DMS153 (cell line): ENCODE results near the gene MYRF.

ENCODE experiments used
- DNase-seq: peaks from one replicate; lab custom pipeline; 2025; lab: John Stamatoyannopoulos, UW

MYRF gene

GRCh38 chr11:61739413-61739812 is 13.0 kb upstream of the MYRF start:
- DNase-seq, result no peak

- DNase-seq, result no peak
These were observed 12.5 kb upstream of the MYRF start for GRCh38 chr11:61739966-61740365.

GRCh38 chr11:61742391-61742790 is 10.0 kb upstream of the MYRF start:
- no peak for DNase-seq

GRCh38 chr11:61743486-61744095 is 8.8 kb upstream of the MYRF start:
- DNase-seq, result no peak

- DNase-seq, result no peak
These were observed 8.3 kb upstream of the MYRF start for GRCh38 chr11:61744181-61744580.

DNA sequence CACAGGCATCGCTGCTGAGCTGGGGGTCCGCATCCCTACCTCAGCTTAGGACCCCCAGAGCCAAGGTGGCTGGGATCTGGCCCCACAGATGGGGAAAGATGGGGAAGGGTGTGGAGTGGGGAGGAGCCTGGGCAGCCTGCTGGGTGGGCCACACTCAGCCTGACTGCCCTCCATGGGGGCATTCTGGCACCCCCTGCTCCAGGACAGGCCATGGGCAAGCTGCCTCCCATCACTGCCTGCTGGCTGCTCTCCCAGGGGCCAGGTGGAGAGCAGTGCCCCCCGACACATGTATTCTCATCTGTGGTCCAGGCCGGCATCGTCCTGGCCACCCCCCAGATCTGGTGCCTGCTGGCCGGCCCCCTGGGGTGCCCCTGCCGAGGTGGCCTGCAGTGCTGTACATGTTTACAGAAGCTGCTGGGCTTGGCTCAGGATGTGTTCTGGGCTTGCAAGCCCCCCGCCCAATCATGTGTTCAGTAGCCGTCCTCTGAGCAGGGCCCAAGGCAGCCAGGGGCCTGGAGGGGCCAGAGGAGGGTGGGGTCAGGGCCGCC is 7.8 kb upstream of the MYRF start:
- DNase-seq, result no peak

- no peak for DNase-seq
These were observed 6.5 kb upstream of the MYRF start for GRCh38 chr11:61745781-61746441.

DNA sequence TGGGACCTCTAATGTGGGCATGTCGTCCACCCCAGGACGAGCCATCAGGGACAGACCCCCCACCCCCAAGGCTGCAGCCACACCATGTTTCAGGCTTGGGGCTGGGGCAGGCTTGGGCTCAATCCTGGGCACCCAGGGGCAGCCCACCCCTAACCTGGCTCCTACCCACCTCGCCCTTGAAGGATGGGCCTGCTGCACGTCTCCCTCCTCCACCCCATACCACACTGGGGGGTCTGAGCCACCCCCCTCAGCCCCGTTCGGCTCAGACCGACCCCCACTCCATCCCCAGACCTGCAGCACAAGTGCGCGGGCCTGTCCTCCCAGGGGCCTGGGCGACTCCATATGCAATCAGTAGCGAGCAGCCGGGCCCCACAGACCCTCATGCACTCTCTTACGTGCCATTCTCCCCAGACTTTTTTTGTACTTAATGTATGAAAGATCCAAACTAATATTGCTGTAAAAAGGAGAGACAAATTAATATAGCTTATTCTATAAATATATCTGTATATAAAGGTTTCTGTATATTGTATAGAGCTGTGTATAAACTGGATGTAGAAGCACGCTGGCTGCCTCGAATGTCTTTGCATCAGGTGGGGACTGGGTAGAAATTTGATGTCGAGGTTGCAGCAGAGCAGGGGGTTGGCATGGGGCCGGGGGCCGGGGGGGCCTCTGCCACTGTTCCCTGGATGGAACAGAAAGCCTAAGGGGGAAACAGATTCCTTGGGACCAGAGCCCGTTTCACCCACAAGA is 5.8 kb upstream of the MYRF start:
- no peak for DNase-seq

DNA sequence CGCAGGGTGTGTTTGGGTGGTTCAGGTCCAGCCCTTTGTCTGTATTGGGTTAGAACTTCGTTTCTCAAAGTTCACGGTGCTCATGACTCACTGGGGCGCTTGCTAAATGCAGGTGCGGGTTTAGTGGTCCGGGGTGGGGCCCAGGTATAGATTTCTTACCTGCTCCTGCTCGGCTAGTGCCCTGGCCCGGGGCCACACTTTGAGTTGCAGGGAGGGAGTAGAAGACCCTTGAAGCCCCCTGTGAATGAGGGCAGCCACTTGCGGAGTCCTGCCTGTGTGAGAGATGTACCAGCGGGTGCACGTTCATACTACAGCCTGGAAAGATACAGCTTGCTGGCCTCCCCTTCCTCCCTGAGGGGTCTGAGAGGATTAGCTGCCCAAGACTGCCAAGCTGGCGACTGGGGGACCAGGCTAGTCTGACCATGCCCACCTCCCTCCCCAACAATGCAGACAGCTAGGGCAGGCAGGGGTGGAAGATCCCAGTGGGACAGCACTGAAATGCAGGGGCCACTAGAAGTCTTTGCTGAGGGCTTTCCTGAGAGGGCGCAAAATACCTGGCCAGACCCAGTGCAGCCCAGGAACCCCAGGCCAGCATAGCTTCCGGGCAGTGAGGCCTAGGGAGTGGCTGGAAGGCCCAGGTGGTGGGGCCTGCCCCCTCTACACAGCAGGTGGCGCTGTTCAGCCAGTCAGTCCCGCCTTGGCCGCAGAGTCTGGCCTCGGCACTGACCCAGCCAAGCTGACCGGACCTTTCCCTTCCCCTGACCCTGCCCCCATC is 5.1 kb upstream of the MYRF start:
- DNase-seq, result peak; percentile 21

DNA sequence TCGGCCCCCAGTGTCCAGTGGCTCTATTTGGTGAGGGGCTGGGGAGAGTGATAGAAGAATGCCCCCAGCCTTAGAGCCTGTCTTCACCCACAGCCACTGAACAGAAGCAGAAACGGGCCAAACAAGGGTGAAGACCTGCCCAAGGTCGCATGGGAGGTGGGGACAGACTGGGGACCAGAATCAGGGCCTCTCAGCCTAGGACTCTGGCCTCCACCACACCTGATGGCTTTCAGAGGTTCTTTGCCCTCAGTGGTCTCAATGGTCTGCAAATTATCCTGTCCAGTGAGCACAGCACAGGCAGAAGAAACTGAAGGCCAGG is 4.5 kb upstream of the MYRF start:
- no peak for DNase-seq

DNA sequence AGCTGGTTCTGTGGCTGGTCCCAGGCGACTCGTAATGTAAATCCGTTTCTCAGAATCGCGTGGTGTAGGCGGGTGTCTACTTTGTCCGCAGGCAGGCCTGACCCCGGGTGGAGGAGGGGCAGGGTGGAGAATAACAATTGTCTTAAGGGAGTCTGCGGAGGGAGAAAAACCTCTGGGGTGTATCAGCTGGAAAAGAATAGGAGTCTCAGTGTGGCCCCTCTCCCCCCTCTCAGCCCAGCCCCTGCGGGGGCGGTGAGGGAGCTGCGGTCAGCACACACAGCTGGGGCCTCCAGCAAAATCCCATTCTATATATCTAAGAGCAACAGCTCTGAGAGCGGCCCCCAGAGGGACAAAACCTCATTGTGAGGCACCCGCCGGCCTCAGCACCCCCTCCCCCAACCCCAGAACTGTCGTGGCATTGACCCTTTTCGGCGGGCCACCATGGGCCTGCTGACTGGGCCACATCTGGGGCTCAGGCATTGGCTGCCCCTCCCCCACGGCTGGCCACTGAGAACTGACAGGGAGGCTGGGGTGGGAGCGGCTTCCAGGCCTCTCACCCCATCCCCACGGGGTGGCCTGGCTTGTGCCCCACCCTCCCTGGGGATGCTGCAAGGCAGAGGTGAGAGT is 2.7 kb upstream of the MYRF start:
- DNase-seq, result no peak

DNA sequence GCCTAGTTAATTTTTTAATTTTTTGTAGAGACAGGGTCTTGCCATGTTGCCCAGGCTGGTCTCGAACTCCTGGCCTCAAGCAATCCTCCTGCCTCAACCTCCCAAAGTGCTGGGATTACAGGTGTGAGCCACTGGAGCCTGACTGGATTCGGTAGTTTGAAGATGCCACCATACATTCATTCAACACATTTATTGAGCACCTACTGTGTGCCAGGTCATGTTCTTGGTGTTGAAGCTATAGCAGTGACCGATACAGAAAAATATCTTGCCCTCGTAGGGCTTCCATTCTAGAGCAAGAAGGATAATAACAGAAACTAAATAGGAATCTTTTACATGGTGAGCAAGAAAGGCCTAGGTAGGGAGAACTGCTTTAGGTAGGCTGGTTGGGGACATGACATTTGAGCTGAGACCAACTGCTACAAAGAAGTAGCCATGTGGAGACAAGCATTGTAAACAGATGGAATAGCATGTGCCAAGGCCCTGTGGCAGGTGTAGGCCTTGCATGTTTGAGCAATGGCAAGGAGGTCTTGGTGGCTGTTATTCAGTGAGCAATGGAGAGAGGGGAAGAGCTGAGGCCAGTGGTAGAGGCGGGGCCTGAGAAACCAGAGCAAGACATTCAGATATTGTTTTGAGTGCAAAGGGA is 1.7 kb upstream of the MYRF start:
- no peak for DNase-seq

DNA sequence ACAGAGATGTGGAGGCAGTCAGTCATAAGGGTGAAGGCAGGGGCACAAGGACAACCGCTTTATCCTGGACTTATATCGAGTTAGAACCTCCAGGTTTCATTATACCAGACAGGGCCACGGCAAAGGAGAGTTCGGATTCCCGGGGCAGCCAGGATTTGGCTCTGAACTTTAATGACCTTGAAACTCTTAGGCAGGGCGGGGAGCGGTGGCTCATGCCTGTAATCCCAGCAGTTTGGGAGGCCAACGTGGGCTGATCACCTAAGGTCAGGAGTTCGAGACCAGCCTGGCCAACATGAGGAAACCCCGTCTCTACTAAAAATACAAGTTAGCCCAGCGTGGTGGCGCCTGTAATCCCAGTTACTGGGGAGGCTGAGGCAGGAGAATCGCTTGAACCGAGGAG is 1.1 kb upstream of the MYRF start:
- no peak for DNase-seq

- no peak for DNase-seq
These were observed 587 bp downstream of the MYRF start for GRCh38 chr11:61752925-61753521.

- no peak for DNase-seq
These were observed 1.2 kb downstream of the MYRF start for GRCh38 chr11:61753672-61754071.

GRCh38 chr11:61754534-61755482 is 2.4 kb downstream of the MYRF start:
- DNase-seq, result no peak

GRCh38 chr11:61756147-61756451 is 3.7 kb downstream of the MYRF start:
- DNase-seq, result no peak

DNA sequence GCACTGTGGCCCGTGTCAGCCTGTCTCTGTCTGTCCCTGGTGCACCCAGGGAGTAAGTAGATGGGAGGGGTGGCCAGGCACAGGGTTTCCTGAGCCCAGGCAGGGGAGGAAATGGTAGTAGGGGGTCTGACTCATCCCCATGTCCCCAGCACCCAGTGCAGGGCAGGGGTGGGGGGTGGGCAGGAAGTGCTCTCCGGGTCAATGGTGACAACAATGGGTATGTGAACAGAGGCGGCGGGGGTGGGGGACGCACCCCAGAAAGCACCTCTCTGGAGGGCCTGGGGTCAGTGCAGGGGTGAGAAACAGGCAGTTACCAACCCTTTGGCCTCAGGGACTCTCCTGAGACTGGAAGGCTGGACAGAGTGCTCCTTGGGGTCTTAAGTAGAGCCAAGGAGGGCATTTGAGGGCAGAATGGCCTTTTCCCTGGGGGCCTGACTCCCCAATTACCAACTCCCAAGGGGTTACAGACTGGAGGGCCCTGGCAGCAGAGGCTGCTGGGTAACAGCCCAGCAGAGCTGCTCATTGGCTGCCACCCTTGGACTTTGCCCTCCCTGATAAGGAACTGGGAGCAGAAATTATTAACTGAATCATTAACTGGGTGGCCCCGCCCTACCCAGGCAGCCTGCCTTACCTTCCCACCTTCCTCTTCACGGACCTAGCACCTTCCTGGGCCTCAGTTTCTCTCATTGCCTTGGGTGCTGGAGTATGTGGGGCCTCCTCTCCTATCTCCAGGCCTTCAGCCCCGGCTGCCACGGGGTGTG is 4.2 kb downstream of the MYRF start:
- DNase-seq, result no peak

- DNase-seq, result no peak
These were observed 4.9 kb downstream of the MYRF start for GRCh38 chr11:61757213-61757862.
